Measurements from ENCODE around the gene CFAP46. TPM values are rescaled to one million over a fixed set of nuclear protein-coding genes. Genes with fewer than 3 reads are reported as not detected.

Gene CFAP46
- total and polyA plus RNA-seq, 12 donors: 0.36 to 1.9 (median 1.1) TPM

DNA sequence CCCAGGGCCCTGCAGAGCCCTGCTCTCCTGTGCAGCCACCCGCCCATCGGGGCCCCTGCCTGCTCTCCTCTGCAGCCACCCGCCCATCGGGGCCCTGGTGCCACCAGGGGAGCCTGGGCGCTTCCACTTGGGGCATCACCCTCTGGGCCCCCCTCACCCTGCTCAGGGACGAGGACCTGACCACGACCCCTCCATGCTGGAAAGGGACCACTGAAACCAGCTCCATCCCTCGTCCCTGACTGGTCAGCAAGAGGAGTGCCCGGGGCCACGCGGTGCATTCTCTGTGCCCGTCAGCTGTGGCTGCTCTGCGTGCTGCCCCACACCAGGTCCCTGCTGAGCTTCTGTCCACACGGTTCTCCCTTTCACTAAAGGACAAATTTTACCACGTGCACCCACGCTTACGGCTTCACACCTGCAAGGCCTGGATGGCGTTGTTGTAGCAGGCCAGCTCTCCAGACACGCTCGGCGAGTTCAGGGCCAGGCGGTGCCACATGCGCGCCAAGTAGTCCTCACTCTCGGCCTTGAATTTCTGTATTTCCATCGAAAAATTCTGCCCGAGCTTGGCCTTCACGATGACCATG, 57.6 kb downstream of the CFAP46 start:
- intact Hi-C loops (cut with DNase I): no loop called here
- Histone ChIP-seq H3K4me1 (no peaks in the 10 kb centered on the region), H3K27ac (no peak overlapping the region), H3K27me3 (peaks cover 0 to 16% (median 10%) of the 10 kb centered on the region in 7 donors), H3K36me3 (no peaks in the 10 kb centered on the region), H3K9me3 (no peaks in the 10 kb centered on the region), H3K4me3 (no peak overlapping the region)
- no peak for TF ChIP-seq CTCF (IDR thresholded peaks at IDR 0.05)
- ATAC-seq (no peak), DNase-seq (peak in 1 of 2 donors; percentile 8)
- WGBS, 2 donors: 89 to 93% methylated on average over 28 of the region's 28 CpGs

GRCh38 chr10:132884041-132884440, 58.3 kb downstream of the CFAP46 start:
- DNase-seq: peak in 1 of 2 donors; percentile 1
- WGBS, 2 donors: 72 to 78% methylated on average over 18 of the region's 18 CpGs
- peaks cover 0 to 18% (median 10%) of the 10 kb centered on the region in 7 donors for H3K27me3 ChIP-seq

GRCh38 chr10:132883391-132883881, 58.9 kb downstream of the CFAP46 start:
- intact Hi-C loops (cut with DNase I): no loop called here
- Histone ChIP-seq H3K27ac (no peak overlapping the region), H3K9me3 (no peaks in the 10 kb centered on the region), H3K36me3 (no peaks in the 10 kb centered on the region), H3K27me3 (peaks cover 0 to 24% (median 14%) of the 10 kb centered on the region in 7 donors), H3K4me1 (no peaks in the 10 kb centered on the region), H3K4me3 (no peak overlapping the region)
- 67 to 72% methylated on average over 20 of the region's 20 CpGs for WGBS, 2 donors
- ATAC-seq (no peak), DNase-seq (peak in 1 of 2 donors; percentile 6)
- no peak for TF ChIP-seq CTCF (IDR thresholded peaks at IDR 0.05)

More at GRCh38 chr10:132884041-132884440, 58.3 kb downstream of the CFAP46 start:
- Histone ChIP-seq H3K27ac (no peak overlapping the region), H3K36me3 (no peaks in the 10 kb centered on the region), H3K4me1 (no peaks in the 10 kb centered on the region), H3K9me3 (no peaks in the 10 kb centered on the region), H3K4me3 (no peak overlapping the region)
- no peak for ATAC-seq
- no peak for TF ChIP-seq CTCF (IDR thresholded peaks at IDR 0.05)
- intact Hi-C loops (cut with DNase I): no loop called here

DNA sequence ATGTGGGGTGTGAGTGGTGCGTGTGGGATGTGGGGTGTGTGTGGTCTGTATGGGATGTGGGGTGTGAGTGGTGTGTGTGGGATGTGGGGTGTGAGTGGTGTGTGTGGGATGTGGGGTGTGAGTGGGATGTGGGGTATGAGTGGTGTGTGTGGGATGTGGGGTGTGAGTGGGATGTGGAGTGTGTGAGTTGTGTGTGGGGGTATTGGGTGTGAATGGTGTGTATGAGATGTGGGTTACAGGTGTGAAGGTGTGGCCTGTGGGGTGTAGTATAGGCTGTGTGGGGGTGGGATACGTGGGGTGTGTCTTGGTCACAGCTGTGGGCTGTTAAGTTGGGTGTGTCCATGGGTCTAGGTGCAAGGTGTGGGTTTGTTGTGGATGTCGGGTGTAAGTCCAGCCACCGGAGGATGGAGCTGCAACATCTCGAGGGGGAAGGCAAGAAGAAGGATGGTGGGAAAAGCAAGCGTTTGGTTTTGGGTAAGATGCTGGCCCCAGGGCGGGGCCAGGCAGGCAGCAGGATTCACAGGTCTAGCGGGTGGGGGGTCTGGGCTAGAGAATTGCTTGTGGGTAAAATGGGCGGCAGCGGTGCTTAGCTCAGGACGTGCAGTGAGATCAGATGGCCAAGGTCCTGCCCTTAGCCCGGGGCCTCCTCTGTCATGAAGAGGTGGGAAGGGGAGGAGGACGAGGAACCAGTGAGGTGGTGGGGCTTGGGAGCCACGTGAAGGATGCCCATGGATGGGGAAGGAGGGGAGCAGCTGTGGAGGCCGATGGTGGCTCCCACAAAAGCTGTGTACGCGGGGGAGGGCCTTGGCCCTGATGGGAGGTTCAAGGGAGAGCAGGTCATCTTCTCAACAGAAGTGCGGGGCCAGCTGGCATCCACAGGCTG, 60.1 kb downstream of the CFAP46 start:
- Histone ChIP-seq H3K36me3 (no peaks in the 10 kb centered on the region), H3K9me3 (no peaks in the 10 kb centered on the region), H3K4me3 (no peak overlapping the region), H3K27ac (no peak overlapping the region), H3K4me1 (no peaks in the 10 kb centered on the region), H3K27me3 (peaks cover 0 to 35% (median 24%) of the 10 kb centered on the region in 7 donors)
- intact Hi-C loops (cut with DNase I): no loop called here
- WGBS, 2 donors: 85 to 86% methylated on average over 18 of the region's 18 CpGs
- ATAC-seq (no peak), DNase-seq (peak in 1 of 2 donors; percentile 1)
- TF ChIP-seq CTCF (IDR thresholded peaks at IDR 0.05): no peak
